Measurements from ENCODE around the gene SNAPC2.

Gene SNAPC2

DNA sequence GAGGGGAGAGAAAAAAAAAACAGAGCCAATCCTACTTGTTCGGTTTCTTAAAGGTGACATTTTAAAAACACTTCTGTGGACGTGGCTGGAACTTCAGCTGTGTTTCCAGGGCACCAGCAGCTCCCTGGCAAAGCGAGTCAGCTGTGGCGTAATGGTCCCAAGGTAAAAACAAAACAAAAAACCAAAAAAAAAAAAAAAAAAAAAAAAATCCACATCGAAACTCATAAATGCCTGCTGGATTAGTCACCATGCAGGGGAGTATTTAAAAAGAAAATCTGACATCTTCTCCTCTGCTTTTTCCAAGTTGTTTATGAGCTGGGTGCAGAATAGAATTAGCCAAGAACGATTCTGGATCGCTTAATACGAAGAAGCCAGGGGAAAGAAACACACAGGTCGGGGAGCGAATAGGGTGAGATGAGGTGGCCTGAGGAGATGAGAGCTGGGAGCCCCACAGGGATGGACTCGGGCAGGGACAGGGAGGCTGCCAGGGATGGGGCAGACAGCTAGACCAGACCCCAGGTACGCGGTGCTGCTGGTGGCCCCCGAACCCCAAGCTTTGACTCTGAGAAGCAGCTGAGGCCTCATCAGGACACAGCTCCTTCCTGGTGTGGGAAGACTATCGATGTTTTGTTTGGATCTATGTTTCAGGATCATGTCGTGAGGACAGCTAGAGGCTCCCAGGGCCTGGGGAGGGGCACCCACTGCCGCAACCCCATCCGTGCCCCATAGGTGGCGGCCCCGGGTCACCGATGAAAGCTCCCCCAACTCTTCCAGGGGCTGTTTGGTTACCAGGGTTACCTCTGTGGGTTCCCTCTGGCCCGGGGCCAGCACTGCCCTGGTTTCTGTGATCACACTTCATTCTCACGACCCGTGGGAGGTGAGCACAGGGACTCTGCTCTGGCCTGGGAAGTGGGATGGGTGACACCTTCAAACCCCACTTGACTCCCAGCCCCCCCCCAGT is 8.9 kb downstream of the SNAPC2 start:
- TF ChIP-seq, protein P1, sequence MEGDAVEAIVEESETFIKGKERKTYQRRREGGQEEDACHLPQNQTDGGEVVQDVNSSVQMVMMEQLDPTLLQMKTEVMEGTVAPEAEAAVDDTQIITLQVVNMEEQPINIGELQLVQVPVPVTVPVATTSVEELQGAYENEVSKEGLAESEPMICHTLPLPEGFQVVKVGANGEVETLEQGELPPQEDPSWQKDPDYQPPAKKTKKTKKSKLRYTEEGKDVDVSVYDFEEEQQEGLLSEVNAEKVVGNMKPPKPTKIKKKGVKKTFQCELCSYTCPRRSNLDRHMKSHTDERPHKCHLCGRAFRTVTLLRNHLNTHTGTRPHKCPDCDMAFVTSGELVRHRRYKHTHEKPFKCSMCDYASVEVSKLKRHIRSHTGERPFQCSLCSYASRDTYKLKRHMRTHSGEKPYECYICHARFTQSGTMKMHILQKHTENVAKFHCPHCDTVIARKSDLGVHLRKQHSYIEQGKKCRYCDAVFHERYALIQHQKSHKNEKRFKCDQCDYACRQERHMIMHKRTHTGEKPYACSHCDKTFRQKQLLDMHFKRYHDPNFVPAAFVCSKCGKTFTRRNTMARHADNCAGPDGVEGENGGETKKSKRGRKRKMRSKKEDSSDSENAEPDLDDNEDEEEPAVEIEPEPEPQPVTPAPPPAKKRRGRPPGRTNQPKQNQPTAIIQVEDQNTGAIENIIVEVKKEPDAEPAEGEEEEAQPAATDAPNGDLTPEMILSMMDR (IDR thresholded peaks at IDR 0.05), result peak; percentile 52

DNA sequence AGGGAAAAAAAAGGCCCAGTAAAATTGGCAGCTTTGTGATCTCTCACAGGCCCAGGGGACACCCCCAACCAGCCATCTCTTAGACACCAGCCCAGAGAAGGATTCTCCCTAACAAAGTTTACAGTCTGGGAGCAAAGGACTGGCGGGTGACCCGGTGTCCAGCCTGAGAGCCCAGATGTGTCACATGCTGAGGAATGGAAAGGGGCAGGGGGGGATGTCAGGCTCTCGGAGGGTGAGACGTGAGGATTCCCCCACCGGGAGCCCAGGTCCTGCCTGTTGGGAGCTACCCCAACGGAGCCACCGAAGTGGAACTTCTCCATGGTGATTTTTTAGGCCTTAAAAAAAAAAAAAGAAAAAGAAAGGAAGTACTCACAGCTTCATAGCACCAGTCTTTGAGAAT is 10.6 kb downstream of the SNAPC2 start:
- TF ChIP-seq, protein P1 (IDR thresholded peaks at IDR 0.05), result no peak

DNA sequence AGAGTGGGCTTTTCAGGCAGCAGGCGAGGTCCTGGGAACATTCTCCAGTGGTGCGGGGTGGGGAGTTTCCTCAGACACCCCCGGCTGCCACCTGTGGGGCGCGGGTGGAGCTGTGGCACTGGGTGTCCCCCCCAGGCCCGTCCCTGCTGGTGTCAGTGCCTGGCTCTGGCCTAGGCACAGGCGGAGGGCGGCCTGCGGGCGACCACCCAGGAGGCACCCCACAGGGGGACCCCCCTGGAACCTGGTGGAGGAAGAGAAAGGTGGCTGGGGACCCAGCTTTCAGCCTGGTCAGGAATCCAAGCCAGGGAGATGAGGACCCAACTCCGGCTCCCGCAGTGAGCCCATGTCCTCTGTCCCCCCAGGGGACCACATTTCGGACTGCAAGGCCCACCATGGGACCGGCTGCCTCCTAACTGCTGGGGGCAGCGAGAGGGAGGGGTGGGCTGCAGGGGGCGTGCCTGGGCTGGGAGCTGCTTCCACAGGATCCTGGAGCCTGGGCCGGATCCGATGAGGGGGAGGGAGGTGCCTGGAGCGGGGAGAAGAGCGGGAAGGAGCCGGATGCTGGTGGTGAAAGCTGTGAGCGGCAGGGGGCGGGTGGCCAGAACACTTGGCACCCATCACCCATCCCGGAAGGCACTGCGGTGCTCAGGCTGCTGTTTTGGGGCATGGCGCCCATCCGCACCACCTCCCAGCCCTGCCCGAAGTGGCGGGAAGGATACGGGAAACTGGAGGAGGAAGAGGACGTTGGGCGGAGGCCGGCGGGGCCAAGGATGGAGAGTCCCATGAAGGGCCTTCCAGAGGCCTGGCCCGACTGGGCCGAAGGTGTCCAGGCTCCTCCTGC is 11.3 kb downstream of the SNAPC2 start:
- TF ChIP-seq, protein P1 (IDR thresholded peaks at IDR 0.05), result no peak

DNA sequence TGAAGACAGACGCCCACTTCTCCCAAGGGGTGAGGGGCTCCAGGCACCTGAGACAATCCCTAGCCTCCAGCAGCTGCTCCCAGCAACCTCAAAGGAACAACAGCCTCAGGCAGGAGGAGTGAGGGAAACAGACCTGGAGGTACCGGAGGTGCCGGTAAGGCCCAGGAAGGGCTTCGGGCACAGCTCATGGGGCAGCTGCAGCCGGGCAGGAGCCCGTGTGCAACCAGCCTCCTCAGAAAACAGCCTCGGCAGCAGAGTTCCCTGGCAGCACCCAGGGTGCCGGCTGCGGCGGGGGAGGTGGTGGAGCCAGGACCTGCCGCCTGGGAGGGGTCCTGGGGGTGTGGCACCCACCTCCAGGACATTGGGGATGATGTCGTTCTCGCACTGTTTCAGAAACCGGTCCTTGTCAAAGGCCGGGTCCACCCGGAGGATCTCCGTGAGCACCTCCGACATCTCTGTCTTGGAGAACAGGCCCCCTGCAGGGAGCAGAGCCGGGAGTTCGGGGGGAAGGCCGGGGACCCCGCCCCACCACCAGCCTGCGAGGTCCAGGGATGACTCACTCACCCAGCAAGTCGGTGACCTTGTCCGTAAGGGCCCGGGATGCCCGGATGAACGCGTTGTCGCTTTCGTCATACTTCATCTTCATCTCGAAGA is 12.3 kb downstream of the SNAPC2 start:
- TF ChIP-seq, protein P1 (IDR thresholded peaks at IDR 0.05), result no peak

DNA sequence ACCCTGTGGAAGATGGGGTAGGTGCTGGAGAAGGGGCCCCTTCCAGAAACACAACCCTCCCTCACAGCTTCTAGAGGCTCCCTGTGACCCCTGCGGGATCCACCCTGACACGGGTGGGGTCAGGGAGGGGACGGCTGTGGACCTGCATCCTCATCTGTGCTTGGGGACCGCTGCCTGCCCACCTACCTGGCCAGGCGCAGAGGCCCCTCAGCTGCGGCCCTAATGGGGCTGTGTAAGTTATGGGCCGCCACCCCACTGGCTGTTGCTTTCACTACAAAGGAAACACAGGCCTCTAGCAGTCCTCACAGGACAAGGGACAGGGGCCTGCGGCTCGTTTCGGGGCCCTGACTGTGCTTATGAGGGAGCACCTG is 12.8 kb downstream of the SNAPC2 start:
- TF ChIP-seq, protein P1 (IDR thresholded peaks at IDR 0.05), result no peak

DNA sequence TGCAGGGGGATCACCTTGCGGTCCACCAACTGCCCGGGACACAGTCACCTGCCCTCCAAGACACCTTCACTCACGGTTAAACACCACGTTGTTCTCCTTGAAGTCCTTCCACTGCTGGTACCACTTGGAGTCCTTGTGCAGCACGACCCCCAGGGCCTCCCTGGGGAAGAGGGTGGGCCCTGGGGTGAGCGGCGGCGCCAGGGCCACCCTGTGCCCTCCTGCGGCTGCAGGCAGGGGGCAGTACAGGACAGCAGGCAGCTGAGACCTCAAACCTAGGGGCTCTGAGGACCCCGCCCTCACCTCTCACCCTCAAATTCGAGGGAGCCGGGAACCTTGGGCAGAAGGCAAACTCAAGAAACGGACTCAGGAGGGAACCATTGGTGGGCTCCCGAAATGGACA is 13.3 kb downstream of the SNAPC2 start:
- TF ChIP-seq, protein P1 (IDR thresholded peaks at IDR 0.05), result peak; percentile 49

Data from LNCAP (cell line).